Upper lobe of right lung (tissue), 1 donor: ENCODE data around the gene GPR3. TPM values are rescaled to one million over a fixed set of nuclear protein-coding genes. Genes with fewer than 3 reads are reported as not detected.
A peak's percentile ranks its signal among the peaks of the same experiment; 100 is the strongest.
"Not testable (repeated sequence)": the region's sequence is repeated elsewhere in the genome, so short reads cannot be mapped to it uniquely, and the experiment has no call there.

Experiments
- ATAC-seq: fragments of 200-7000 bp; cut with Tn5 transposase; one replicate; pipeline ENCODE4 v1.9.1; 2020; ENCODE audit warnings: mild to moderate bottlenecking, moderate library complexity
- DNase-seq: peaks from one replicate; pipeline ENCODE4 v3.0.0-alpha.2; 2020
- H3K27ac ChIP-seq: fragments of 200-600 bp; one replicate; pipeline ENCODE4 v1.8.0; 2022
- H3K27me3 ChIP-seq: fragments of 200-600 bp; one replicate; pipeline ENCODE4 v1.8.0; 2022; ENCODE audit warnings: mild to moderate bottlenecking
- H3K36me3 ChIP-seq: fragments of 200-600 bp; one replicate; pipeline ENCODE4 v1.8.0; 2022
- H3K4me1 ChIP-seq: fragments of 200-600 bp; one replicate; pipeline ENCODE4 v1.8.0; 2022
- H3K4me3 ChIP-seq: fragments of 200-600 bp; one replicate; pipeline ENCODE4 v1.8.0; 2022; ENCODE audit warnings: mild to moderate bottlenecking
- H3K9me3 ChIP-seq: fragments of 200-600 bp; one replicate; pipeline ENCODE4 v1.8.0; 2022
- intact Hi-C: fragments of 100-400 bp; cut with DNase I; formaldehyde crosslinking; loops from one replicate; pipeline ENCODE4 v1.11.0; 2022
- total RNA-seq: library from RNA; stranded (reverse); fragmentation: NEBNext Ultra II Directional; extraction: Animal tissue kit (Norgen Biotek cat#: 25700); gene quantifications from one replicate; pipeline ENCODE4 v1.2.1, GENCODE V29; 2021
- TF ChIP-seq, protein P1 (sequence below): fragments of 200-600 bp; IDR thresholded peaks from one replicate; pipeline ENCODE4 v1.8.0; 2022; ENCODE audit warnings: antibody characterized with exemption
- donor health status: DM: no; HTN: yes; CAD: no; lungs with severe emphysema.

GPR3 gene
- total RNA-seq, 1 donor from 2014 or later, result 0.90 TPM

DNA sequence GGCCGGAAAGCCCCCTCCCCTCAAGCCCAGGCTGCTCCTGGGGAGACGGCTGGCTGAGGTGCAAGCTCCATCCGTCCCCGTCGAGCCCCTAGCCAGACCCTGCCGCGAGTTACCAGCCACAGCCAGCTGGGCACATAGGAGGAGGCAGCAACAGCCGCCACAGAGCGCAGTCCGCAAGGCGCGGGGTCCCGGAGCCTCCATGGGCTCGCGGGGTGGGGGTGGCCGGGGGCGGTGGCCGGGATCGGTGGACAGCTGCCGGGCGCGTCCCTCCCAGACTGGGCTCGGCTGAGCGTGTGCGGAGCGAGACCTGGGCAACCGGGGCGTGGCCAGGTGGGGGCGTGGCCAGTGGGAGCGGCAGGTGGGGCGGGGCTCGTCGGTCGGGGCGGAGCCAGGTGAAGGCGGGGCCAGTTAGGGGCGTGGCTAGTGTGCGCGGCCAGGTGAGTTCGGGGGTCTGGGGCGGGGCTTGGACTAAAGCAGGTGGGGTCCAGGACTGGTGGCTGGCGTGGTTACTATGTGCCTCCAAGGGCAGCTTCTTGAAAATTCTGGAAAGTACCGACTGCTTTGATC lies 9.3 kb upstream of the GPR3 start, which contains the start of gene CD164L2:
Gene CD164L2 (minus strand): TSS at position 295 of the 567 bp plus-strand sequence. CDS start 94 bp downstream, at position 201.
- peak; percentile 92 for ATAC-seq
- H3K4me3 ChIP-seq, result peak within 1 kb of the TSS; percentile 19
- peak; percentile 90 for DNase-seq

DNA sequence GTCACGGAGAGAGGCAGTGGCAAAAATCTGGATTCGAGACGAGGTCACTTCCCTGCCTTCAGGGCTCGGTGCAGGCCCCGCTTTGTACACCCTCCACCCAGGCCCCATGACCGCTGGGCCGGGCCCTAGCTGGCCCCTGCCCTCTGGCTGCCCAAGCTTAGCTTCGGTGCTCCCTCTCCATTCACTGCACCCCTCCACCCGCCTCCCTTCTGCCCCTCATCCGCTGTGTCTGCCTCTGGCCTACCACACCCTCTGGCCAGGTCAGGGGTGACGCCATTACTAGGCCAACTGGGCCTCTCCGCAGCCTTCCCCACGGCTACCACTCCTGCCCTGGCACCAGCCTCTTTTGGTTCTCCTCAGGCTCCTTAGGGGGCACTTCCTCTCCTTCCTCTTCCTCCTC lies 8.8 kb upstream of the GPR3 start:
- Histone ChIP-seq H3K27me3 (no peaks in the 10 kb centered on the region), H3K36me3 (no peaks in the 10 kb centered on the region), H3K4me3 (no peak overlapping the region), H3K9me3 (no peaks in the 10 kb centered on the region), H3K27ac (no peak overlapping the region), H3K4me1 (peaks cover 11% of the 10 kb centered on the region)
- intact Hi-C loops, result no loop called here
- no peak for ATAC-seq
- DNase-seq, result no peak
- TF ChIP-seq, protein P1, sequence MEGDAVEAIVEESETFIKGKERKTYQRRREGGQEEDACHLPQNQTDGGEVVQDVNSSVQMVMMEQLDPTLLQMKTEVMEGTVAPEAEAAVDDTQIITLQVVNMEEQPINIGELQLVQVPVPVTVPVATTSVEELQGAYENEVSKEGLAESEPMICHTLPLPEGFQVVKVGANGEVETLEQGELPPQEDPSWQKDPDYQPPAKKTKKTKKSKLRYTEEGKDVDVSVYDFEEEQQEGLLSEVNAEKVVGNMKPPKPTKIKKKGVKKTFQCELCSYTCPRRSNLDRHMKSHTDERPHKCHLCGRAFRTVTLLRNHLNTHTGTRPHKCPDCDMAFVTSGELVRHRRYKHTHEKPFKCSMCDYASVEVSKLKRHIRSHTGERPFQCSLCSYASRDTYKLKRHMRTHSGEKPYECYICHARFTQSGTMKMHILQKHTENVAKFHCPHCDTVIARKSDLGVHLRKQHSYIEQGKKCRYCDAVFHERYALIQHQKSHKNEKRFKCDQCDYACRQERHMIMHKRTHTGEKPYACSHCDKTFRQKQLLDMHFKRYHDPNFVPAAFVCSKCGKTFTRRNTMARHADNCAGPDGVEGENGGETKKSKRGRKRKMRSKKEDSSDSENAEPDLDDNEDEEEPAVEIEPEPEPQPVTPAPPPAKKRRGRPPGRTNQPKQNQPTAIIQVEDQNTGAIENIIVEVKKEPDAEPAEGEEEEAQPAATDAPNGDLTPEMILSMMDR, result no peak

More for the DNA sequence above, 9.3 kb upstream of the GPR3 start, which contains the start of gene CD164L2:
- no peaks in the 10 kb centered on the region for H3K36me3 ChIP-seq
- intact Hi-C loops, result no loop called here
- no peak within 1 kb of the TSS for H3K27ac ChIP-seq
- H3K9me3 ChIP-seq, result no peaks in the 10 kb centered on the region
- H3K27me3 ChIP-seq, result no peaks in the 10 kb centered on the region
- TF ChIP-seq, protein P1, result no peak
- H3K4me1 ChIP-seq, result peaks cover 11% of the 10 kb centered on the region

DNA sequence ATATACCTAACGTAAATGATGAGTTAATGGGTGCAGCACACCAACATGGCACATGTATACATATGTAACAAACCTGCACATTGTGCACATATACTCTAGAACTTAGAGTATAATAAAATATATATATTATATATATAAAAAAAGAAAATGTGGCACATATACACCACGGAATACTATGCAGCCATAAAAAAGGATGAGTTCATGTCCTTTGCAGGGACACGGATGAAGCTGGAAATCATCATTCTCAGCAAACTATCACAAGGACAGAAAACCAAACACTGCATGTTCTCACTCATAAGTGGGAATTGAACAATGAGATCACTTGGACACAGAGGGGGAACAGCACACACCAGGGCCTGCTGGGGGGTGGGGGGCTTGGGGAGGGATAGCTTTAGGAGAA lies 7.6 kb upstream of the GPR3 start:
- H3K27me3 ChIP-seq, H3K27ac ChIP-seq, ATAC-seq, H3K36me3 ChIP-seq, H3K9me3 ChIP-seq, H3K4me3 ChIP-seq, DNase-seq, intact Hi-C loops: not testable (repeated sequence)
- H3K4me1 ChIP-seq, result peaks cover 11% of the 10 kb centered on the region

DNA sequence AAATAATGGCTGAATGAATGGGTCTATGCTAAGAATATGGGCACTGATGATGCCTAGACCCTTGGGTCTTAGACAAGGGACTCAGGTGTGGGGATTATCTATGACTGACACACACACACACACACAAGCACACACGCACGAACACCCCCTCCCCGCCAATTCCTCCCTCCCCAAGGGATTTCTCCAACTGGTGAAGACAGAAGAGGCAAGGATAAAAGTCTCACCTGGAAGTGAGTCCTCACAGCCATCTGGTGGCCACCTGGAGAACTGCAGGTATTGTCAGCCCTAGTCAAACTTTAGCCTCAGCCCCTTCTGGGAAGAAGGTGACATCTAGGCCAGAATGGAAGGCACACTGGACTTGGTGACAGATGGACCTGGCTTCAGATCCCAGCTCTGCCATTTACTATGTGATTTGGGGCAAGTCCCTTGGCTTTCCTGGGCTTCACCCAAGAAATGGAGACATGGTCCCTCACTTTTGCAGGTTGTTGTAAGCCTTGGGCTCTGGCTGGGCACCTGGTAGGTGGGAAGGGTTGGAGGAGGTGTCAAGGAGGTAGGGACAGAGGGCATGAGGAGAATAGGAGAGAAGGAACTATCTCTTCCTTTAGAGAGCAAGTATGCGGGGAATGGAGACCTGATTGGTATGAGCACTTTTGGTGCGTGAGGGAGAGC lies 4.0 kb upstream of the GPR3 start:
- Histone ChIP-seq H3K36me3 (no peaks in the 10 kb centered on the region), H3K27ac (peak overlapping the region; percentile 11), H3K27me3 (no peaks in the 10 kb centered on the region), H3K9me3 (no peaks in the 10 kb centered on the region), H3K4me3 (no peak overlapping the region), H3K4me1 (peaks cover 24% of the 10 kb centered on the region)
- ATAC-seq (peak; percentile 74), DNase-seq (peak; percentile 81)
- TF ChIP-seq, protein P1, result peak; percentile 84
- intact Hi-C loops, result no loop called here

- Histone ChIP-seq H3K9me3 (no peaks in the 10 kb centered on the region), H3K4me1 (peaks cover 28% of the 10 kb centered on the region), H3K4me3 (peak overlapping the region; percentile 48), H3K36me3 (no peaks in the 10 kb centered on the region), H3K27ac (peak overlapping the region; percentile 55), H3K27me3 (no peaks in the 10 kb centered on the region)
- intact Hi-C loops, result loop anchor here (2.0 to 10.0 kb wide), 3 partner anchors 91 to 273 kb away; partner anchors contain the start of gene AHDC1
- TF ChIP-seq, protein P1, result no peak
- DNase-seq (peak; percentile 74), ATAC-seq (peak; percentile 3)
Measured at GRCh38 chr1:27391511-27392095, 819 bp upstream of the GPR3 start.
